GM21576 (cell line): ENCODE measurements around the gene LRPAP1.
"Not testable (repeated sequence)": the region's sequence is repeated elsewhere in the genome, so short reads cannot be mapped to it uniquely, and the experiment has no call there.

Source experiments
- ATAC-seq: cut with Tn5 transposase; IDR thresholded peaks from one replicate; pipeline ENCODE4 v1.9.1; 2021; ENCODE audit warnings: mild to moderate bottlenecking, moderate library complexity; ENCODE audit not compliant: unreplicated experiment

Gene LRPAP1

DNA sequence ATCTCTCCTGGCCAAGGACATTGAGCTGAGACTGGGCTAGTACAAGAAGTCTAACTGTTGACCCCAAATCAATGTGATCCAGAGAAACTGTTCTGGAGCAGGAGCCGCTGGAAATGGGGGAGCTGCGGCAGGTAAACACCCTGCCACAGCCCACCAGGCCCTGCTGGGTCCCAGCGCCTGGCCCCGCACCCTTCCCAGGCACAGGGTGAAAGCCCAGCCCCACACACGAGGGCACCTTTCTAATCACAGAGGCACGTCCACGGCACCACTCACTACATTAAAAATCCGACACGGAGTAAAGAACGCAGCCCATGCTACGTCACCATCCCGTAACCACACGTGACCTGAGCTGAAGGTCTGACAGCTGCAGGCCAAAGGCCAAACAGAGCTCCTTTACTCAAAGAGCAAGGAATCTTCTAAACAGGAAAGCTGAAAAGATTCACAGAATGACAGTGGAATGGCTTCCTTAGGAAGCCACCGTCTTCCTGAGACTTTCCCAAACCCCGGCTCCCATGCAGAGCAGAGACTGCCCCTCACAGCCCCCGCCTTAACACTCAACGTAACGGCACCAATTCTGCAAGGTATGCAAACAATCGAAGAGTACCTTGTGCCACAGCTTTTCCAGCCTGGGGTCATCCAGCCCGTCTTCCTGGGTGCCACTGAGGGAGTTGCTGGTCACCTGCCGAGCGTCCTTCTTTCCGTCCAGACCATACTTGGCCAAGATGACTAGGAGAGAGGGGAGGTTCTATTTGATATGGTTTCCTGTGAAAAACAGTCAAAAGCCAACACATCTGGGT lies 12.6 kb downstream of the LRPAP1 start:
- no peak for ATAC-seq

DNA sequence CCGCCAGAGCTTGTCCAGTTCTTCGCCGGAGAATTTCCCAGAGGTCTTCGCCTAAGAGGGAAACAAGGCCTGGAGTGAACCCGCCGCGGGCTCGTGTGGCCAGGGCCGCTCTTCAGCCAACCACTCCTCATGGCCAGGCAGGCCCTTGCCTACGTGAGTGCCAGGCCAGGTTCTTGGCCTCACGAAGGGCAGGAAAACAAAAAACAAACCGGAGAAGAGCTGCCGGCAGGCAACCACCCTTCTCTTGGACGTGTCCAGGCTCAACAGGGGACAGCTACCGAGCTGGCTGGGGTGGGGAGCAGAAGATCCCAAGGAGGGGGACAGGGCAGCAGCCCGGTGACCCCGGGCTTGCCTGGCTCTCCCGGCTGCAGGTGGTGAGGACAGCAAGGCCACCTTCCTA lies 13.3 kb downstream of the LRPAP1 start:
- no peak for ATAC-seq

DNA sequence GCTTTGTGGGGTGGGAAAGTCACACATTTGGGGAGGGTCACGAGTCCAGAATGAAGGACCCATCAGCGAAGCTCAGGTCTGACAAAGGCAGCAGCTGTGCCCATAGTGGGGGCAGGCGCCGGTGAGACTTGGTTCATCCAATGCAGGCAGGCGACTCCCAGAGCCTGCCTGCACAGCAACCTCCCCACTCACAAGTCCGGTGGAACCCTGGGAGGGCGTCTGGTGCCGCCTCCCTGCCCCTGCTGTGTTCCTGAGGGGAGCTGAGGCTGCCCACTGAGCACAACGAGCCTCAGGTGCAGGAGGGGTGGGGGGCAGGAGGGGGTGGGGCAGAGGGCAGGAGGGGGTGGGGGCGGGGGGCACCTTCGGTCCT lies 13.7 kb downstream of the LRPAP1 start:
- ATAC-seq = no peak

DNA sequence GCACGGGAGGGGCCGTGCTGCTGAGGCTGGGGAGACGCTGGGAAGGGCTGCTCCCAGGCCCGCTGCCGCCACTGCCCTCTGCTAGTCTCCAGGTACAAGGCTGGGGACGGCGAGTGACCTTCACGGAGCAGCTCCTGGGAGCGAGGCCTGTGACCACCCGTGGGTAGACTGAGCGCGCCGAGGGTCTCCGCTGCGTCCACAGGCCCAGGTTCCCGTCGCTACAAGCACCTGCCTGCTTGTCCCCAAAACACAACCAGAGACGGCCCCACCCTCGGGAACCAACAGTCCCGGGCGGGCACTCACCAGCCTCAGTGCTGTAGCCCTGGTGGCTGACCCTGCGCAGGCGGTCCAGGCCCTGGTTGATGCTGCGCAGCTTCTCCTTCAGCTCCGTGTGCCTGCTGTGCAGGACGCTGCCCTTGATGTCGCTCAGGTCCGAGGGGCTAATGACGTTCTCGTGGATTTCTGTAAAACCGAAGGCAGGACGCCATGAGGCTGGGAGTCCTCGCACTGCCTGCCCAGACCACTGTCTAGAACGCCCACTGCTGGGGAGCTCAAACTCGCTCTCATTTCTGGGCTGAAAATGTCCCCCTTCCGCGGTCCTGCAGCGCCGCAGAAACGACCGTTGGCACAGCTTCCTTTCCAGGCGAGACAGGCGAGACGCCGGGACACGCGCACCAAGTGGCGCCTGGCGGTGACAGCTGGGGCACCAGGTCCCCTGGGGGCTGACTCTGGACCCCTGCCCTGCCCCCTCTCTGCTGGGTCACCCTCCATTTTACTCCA lies 14.3 kb downstream of the LRPAP1 start:
- ATAC-seq = no peak

DNA sequence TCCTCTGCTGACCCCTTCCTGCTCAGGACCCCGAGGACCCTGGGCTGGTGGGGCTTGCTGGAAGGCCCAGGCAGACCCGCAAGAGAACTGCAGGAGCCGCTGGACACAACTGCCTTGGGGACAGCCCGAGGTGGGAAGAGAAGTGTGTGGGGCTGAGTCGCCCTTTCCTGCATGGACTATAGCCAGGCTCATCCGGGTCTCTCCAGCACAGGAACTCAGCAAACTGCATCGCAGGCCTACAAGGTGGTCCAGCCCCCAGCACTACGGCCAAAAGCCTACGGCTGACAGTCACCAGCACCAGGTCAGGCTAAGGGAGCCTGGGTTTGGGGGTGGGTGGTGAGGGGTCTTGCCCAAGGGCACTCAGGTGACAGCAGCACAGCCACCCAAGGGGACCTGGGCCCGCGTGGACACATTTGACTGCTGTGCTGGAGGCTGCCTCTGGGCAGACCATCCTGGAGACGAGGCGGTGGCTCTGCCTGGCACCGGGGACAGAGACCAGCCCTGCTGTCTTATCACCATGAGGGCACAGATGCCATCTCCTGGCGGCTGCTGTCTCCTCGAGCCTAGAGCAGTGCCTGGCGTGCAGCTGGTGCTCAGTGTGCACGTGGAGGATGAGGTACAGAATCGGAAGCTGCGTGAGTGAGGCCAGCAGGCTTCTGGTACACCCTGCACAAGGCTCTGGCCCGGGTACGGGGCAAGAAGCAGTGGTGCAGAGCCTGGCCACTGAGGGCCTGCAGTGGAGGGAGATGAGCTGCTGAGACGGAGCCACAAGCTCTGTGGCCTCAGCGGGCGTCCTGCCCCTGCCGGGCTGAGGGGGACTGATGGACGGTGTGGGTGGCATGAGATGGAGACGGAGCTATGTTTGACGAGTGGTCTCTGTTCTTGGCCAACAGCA lies 15.1 kb downstream of the LRPAP1 start:
- ATAC-seq = no peak

DNA sequence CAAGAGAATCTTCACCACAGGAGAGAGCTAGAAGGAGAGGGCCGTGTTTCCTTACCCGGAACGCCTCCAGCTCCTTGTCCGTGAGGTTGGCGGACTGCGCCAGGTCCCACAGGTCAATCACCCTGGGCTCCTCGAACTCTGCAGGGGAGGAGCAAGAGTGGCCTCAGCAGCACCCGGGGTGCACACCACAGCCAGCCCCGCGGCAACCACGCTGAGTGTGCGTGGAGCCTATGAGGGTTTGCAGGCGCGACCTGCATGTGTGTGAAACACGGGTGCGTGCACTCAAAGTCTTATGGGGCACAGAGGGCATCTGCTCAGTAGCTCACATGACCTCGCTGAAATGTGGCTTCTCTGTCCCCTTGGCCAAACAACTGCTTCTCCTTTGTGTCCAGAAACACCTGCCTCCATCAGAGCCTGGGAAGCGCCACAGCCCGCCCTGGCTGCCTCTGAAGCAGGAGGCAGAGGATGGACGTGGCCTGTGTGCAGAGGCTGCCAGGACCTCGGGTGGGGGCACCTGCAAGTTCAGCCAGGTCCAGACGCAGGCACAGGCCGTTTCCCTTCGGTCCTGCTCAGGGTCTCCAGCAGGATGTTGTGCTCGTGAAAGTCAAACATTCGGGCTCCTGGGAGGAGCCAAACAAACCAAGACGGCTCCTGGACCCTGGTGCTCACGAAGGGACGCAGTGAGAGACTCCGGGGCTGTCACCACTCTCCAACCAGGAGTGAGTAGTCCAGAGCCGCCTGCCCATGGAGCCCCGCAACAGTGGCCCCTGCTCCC lies 16.0 kb downstream of the LRPAP1 start:
- ATAC-seq = no peak

DNA sequence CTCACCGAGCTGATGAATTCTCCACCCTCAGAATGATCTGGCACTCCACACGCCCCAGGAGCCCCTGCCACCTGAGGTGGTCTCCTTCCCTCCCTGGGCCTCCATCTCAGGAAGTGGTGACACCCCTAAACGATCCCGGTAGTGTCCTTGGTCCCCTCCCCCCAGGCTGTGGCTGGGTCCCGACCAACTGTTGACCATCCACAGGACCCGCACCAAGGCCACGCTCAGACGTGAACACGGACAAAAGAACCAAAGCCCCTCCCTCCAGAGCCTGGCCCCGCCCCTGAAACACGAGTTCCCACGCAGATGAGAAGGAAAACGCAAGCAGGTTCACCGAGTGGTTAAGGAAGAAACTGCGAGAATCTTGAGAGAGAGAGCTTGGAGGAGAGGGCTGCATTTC lies 16.6 kb downstream of the LRPAP1 start:
- ATAC-seq = no peak

DNA sequence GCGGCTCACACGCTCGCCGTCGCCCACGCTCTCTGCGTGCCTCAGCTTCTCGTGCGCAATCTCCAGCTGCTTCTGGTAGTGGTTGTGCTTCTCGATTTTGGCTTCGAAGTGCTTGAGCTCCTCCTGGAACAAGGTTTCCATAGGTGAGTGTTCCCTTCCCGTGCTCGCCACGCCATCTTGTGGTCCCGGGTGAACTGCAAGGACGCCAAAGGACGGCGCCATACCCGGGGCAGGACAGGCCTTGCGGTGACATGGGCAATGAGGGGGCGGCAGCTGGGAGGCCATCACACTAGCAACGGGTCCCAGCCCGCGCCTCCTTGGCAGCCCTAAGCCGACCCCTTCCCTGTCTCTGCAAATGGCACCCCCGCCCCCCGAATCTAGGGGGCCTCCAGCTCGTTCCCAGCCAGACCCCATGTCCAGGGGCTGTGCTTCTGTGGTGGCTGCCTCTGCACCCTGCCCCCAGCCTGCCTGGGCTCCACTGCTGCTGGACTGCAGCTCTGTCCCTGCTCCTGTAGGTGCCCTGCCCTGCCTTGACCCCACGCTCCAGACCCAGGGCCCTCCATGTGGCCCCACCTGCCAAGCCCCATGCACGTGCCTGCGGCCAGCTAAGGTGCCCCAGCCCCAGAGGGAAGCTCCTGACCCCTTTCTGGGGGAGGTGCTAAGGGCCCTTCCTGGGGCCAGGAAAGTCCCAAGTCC lies 17.3 kb downstream of the LRPAP1 start:
- no peak for ATAC-seq

DNA sequence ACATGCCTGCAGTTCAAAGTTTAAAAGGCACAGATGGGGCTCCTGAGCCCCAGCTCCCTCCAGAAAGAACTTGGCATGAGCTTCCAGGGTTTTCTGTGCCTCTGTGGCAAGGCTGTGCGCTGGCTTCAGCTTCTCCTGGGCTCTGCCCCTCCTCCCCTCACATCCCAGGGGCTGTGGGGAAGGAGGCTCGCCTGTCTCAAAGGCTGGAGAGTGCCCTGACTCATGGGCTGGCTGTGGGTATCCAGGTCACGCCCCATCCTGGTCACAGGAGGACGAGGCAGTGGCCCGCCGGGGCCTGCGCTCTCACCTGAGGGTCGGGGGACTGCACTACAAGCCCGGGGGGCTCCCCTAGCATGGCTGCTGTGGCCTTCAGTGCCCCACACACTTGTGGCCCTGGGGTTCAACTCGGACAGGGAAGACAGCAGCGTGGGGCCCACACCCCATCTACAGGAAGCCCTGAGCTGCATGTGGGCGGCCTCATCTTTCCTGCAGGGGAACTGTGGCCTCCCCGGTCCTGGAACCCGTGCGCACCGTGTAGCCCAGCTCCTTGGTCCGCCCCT lies 17.9 kb downstream of the LRPAP1 start:
- ATAC-seq = no peak

DNA sequence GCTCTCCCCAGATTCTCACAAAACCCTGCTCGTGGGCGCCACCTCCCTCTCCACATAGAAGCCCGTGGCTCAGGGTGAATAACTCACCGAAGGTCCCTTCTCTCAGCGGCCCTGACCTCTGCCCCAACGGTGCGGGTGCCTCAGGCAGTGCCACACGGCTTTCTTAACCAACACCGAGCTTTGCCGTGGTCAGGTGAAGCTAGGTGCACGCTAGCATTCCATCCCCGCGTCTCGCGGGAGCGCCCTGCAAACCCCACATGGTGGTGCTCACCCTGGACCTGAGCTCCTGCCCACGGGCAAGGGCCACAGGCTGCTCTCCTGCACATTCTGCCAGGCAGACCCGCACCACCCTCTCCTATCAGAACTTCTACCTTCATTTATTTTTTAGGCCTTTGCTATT lies 18.4 kb downstream of the LRPAP1 start:
- ATAC-seq = no peak

DNA sequence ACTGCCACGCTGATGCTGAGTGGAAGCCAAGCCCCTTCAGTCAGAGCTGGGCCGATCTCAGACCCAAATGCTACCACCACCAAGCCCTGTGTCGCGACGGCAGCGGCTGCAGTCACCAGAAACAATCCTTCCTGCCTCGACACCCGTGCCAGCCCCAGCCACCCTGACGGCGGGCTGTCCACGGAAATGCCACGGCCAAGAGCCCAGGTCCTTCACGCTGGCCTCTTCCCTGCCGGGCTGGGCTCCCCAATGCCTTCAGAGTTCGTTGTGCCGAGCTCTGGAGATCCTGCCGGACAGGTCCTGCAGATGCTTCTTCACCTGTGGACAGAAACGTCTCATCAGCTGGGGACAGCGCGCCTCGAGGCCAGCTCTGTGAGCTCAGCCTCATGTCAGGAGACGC lies 19.5 kb downstream of the LRPAP1 start:
- no peak for ATAC-seq

DNA sequence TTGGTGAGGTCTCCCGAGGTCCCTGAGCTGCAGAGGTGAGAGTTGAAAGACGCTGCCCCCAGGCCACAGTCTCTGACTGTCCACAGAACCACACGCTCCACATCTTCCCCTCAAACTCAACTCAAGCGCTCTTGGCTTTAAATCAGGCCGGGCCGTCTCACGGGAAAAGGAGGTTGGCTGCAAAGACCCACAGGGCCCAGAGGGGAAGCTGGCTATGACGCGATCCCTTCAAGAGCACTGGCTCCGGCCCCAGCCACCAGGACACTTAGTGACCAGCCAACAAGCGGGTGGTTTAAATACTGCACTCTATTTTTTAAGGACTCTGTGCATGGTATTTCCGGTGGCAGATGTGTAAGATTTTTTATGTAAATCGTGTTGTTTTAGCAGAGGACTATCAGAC lies 19.9 kb downstream of the LRPAP1 start:
- no peak for ATAC-seq

DNA sequence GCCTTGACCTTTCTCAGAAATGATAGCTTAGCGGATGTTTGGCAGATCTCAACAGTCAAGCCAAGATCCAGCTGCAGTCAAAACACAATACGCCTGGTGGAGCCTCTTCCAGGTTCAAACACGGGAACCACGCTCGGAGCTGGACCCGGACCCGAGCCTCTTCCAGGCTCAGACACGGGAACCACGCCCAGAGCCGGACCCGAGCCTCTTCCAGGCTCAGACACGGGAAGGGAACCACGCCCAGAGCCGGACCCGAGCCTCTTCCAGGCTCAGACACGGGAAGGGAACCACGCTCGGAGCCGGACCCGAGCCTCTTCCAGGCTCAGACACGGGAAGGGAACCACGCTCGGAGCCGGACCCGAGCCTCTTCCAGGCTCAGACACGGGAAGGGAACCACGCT lies 20.6 kb downstream of the LRPAP1 start:
- ATAC-seq = not testable (repeated sequence)

DNA sequence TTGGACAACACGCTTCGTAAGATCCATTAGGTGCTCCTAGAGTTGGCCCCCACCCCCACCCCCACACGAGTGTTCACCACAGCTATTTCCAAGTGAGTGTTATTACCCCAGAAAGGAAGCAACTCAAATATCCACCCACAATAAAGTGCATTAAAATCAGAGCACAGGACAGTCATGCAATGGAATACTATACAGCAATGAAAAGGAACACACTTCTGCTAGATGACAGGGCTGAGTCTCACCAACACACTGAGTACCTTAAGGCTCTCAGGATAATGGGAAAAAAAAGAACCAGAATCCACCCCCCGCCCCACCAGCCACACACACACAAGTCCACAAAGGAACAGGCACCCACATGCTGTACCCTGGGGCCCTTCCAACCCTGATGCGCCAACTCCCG lies 21.0 kb downstream of the LRPAP1 start:
- no peak for ATAC-seq

DNA sequence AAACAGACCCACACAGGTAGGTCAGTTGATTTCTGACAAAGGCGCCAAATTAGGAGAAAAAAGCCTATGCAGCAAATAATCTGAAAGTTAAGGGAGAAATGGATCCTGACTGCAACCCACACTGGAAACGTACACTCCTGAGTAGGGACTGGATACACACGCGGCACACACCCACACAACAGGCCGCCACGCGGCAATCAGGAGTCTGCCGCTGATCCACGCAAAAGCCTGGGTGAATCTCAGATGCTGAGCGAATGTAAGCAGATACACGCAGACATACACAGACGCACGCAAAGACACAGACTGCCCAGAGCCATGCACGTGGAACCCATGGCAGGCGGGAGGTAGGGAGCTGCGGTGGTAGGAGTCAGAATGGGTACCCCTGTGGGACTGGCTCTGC lies 21.7 kb downstream of the LRPAP1 start:
- no peak for ATAC-seq

DNA sequence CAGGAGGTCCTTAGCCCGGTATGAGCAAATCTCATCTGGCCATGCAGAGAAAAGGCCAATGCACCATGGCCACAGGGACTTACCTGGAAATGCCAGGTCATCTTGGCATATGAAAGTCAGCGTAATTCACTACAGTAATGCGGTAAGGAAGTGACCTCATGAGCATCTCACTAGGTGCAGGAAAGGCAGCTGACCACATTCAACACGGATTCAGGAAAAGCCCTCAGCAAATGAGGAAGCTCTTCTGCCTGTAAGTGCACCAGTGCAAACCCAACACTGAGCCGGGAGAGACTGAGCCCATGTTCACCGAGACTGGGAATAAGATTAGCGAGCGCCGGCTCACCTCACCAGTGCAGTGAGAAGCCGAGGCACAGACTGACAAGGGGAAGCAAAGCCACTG lies 23.7 kb downstream of the LRPAP1 start:
- no peak for ATAC-seq

DNA sequence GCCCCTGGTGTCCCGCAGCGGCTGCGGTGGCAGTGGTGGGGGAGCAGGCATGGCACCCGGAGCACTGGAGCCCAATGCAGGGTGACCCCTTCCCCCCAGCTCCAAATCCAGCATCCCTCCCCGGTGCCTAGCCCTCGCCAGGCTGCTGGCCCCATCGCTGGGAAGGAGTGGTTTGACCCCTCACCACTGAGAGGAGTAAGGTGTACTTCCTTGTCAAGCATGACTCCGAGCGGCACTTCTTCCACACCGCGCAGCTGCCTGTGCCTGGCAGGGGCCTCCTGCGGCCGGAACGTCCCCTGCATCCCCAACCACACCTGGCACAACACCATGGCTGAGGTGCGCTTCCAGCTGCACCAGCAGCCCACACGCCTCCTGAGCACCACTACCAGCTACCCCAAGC lies 27.0 kb downstream of the LRPAP1 start:
- no peak for ATAC-seq

DNA sequence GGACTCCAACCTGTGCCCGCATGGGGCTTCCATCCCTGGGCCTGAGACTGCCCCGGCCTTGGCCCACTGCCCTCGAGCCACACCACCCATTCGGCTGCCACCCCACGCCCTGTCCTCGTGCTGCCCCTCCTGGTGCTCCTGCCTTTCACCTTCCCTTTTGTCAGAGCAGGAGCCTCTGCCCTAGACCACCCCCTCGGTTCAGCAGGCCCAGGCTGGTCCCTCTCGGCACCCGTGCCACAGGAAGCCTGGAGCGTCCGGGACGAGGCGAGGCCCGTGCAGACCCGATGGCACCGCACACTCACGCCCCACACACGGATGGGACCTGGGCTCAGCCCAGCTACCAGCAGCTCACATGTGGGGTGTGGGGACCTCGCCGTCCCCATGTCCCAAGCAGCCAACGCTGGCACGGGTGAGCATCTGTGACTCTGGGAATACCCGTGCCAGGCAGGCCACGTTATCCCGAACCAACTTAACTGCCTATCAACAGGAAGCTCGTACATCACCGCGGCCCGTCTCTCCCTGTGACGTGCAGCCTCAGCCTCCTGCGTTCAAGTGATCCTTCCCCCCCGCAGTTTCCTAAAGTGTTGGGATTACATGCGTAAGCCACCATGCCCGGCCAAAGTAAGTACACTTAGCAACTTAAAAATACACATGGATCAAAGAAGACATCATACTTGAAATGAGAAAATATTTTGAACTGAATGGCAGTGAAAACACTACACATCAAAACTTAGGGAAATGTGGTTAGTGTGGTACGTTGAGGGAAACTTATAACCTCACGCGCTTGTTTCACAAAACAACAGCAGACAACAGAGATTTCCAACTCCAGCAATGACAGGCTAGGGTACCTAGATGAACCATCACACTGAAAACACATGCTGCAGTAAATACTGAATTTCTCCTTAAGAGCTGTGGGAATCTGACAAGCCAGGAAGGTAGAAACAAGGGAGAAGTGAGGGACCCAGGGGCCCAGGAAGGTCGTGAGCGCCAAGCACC lies 29.0 kb downstream of the LRPAP1 start:
- ATAC-seq = no peak
